ENCODE measurements around the gene DOCK8.

Gene DOCK8

DNA sequence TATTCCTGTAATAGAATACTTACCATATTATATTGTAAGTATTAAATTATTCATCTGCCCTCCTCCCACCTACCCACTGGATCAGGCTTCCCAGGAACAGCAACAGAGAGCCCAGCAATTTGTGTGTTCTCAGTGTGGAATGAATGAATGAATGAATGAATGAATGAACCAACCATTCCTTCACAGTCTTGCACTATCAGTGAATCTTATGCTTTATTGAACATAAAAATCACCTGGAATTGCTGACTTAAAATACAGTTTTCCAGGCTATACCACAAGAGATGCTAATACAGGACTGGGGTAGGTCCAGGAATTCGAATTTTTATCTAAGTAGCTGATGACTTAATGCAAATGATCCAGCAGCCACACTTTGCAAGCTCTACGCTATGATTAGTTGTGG, 51.6 kb downstream of the DOCK8 start:
- no peak for DNase-seq (ENCODE audit: low read depth in 2 of 2)

DNA sequence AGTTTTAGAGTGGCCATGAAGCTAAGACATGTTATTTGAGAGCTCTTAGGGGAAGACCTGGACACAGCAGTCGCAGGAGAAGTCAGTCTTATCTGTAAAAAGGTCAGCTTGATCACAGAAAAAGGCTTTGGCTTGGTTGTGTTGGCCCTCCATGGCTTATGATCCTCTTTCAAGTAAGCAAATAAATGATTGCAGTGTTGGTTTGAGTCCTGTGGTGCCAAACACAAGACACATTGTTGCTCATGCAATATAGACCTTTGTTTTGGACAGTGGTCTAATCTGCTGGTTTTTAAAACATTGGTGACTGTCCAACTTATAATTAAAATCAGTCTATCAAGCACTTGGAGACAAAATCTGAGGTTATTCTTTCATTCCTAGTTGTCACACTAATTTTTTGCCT, 54.0 kb downstream of the DOCK8 start:
- no peak for DNase-seq (ENCODE audit: low read depth in 2 of 2)

DNA sequence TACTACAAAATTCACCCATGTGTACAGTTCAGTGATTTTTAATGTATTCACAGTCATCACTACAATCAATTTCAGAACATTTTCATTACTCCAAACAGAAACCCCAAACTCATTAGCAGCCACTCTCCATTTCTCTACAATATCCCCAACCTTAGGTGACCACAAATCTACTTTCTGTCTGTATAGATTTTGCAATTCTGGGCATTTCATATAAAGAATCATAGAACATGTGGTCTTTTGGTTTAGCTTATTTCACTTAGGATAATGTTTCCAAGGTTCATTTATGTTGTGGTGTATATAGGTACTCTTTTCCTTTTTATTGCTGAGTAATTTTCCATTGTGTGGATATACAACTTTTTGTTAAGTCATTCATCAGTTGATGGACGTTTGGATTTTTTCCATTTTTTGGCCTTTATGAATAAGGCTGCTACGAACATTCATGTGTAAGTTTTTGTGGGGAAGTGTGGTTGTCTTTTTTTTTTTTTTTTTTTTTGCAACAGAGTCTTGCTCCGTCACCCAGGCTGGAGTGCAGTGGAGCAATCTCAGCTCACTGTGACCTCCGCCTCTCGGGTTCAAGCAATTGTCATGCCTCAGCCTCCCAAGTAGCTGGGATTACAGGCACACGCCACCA, 54.5 kb downstream of the DOCK8 start:
- DNase-seq (ENCODE audit: low read depth in 2 of 2), result no peak

DNA sequence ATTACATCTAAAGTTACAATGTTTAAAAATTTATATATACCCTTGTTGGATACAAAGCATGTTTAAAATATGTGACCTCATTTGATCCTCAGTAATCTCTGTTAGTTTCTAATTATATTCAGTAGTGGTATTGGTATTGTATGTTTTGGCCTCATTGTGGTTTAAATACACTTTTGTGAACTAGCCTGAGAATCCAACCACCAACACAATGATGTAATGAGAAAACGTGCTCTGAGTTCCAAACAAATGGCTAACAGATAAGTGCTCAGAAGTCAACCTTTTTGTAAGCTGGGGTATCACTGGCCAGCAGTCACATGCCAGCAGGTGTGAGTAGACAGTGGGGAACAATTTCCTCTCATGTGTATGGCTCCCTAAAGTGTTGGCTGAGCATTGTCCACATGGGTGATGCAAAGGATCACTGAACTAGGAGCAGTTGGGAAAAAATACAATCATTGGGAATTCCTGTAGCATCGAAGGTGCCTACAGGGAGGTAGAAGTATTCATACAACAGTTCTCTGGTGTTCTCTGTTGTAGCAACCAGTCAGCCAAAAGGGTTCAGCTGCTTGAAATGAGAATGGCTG, 56.1 kb downstream of the DOCK8 start:
- no peak for DNase-seq (ENCODE audit: low read depth in 2 of 2)

DNA sequence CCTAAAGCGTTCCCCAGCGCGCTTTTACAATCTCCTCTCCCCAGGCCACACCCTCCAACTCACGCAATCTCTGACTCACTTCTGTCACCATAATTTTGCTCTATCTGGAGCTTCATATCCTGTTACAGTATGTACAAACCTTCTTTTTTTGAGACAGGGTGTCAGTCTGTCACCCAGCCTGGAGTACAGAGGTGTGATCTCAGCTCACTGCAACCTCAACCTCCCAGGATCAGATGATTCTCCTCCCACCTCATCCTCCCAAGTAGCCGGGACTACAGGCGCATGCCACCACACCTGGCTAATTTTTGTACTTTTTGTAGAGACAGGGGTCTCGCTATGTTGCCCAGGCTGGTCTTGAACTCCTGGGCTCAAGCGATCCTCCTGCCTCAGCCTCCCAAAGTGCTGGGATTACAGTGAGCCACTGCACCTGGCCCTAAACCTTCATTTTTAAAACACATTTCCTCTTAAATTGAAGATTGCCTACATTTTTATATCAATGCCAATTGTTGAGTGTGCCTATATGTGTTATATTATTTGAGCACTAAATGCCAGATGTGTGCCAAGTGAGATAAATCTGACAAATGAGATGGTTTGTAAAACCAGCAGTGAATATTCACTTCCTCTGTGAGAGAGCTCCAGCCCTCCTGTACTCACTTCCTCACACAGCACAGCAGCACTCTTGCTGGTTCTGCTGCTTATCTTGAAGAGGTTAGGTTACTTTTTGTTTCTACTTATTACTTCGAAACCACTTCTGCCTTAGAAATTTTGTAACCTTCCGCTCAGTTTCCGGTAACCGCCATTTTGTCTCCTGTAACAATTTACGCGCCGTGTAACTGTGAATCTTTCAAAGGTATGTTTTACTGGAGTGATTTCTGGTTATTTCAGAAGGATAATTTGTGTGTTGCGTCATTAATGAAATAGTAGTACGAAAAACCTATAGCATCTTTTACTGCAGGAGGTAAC, 57.9 kb downstream of the DOCK8 start:
- peak; percentile 43 to 63 for DNase-seq (ENCODE audit: low read depth in 2 of 2)

DNA sequence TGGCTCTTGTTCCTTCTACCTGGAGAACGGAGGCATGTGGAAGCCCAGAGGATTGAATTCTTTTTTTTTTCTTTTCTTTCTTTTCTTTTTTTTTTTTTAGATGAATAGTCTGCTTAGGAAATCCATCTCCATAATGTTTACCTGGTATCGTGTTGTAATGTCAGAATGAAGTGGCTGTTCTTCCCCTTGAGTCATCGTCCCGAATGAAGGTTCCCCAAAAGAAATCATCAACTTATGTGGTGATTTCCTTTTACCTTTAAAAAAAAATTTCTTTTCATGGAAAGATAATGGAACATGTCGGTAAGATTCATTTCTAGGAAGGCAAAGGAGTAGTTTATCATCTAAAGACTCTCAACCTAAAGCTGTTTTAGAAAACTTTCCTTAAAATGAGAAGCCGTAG, 59.7 kb downstream of the DOCK8 start:
- DNase-seq (ENCODE audit: low read depth in 2 of 2), result no peak

DNA sequence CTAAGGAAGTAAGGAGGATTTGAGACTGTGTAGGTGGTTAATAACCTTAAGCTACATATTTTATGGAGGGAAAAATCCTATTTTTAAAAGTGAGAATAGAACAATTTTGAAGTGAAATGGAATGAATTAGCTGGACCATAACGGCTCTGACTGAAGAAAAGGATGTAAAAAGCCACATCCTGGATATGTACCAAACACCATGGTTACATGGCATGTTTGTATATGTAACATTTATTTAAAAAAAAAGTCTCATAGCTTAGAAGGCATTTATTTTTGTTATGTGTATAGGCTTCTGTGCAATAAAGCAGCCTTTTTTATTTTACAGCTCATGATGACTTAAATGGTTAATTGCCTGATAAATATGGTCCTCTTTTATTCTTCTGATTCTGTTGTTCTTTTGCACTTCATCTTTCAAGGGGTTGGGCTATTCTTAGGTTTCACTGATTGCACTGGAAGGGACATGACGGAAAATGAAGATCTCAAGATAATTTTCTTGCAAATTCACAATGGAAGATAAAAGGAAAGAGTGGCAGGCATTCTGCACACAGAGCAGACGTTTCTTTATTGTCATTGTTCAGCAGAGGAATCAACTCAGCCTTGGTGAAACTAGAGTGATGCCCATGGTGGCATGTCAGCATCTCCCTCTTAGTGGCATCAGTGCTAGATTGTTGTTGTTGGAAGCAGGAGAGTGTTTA, 63.1 kb downstream of the DOCK8 start:
- DNase-seq (ENCODE audit: low read depth in 2 of 2), result no peak

DNA sequence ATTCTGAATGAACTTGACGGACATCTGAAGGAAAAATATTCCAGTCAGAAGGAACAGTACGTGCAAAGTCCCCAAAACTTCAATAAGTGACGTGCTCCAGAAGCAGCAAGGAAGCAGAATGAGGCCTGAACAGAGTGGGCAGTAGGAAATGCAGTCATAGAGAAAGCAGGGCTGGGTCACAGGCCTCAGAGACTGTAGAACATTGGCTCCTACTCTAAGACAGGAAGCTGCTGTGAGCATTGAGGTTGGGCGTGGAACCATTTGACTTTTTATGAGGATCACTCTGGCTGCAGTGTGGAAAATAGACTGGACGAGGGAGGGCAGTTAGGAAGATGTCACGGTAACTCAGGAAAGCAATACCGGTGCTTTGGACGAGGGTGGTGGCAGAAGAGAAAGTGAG, 64.0 kb downstream of the DOCK8 start:
- peak in 1 of 2 donors; percentile 42 for DNase-seq (ENCODE audit: low read depth in 2 of 2)

DNA sequence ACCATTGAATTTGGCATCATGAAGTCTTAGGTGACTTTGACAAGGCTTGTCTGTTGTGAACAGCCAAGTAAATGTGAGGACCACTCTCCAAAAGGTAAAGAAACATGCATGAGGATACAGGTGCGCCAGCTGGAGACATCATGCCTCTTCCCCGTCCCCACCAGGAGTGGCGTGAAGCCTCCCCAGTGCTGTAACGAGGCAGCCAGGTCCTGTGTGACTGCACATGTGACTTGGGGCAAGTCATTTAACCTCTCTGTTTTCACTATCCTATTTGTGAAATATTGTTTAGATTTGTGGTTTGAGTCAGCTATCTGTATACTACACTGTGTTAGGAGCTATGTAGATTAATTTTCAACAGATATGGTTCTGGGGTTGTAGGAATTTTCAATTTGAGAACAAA, 65.0 kb downstream of the DOCK8 start:
- no peak for DNase-seq (ENCODE audit: low read depth in 2 of 2)

DNA sequence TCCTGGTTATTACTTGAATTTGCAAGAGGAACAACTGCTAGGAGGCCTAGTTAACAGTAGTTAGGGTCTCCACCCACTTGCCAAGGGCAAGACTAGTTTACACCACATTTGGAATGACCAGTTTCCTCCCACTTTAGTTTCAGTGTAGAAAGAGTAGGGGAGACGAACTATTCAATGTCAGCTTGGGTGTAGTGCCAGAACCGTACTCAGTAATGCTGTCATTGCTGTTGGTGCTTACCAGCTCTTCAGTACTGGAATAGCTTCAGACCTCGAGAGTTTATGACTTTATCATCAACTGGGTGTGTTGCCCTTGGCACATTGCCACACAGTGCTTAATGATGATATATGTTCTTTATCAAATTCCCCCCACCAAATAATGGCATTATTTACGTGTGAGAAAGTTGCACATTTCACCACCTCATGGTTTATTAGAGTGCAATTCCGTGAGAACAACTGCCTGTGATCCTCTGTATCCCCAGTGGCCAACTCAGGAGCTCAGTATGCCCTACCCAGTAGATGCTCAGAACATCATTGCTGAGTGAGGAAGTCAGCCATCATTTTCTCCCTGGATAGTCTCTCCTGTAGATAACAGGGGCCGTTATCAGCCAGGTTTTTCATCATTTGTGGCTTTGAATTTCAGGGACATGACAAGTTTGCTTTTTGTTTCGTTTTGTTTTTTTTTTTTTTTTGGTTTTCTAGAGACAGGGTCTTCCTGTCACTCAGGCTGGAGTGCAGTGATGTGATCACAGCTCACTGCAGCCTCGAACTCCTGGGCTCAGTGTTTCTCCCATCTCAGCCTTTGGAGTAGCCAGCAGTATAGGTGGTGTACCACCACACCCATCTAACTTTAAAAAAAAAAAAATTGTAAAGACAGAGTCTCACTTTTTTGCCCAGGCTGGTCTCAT, 67.3 kb downstream of the DOCK8 start:
- no peak for DNase-seq (ENCODE audit: low read depth in 2 of 2)

DNA sequence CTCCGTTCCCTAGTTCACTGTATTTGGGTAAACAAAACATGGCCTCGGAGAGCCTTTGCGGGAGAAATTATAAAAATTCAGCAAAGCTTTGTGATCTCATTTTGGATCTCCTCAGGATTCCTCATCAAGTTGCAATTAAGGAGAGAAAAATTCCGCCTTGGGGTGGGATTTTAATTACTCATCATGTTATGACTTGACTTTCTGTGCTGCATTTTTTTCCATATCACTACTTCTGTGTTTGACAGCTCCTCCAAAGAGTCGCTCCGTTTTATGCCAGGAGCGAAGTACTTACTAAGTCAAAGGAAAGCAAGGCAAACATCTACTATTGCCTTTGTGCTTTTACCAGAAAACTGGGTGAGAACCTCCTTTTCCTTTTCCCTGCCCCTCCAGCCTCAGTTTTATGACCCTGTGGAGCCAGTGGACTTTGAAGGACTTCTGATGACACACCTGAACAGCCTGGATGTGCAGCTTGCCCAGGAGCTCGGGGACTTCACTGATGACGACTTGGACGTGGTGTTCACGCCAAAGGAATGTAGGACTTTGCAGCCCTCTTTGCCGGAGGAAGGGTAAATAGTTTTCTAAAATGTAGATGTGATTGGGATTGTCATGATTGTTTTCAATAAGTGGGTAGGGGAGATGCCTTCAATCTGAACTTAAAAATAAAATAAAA, 71.5 kb downstream of the DOCK8 start:
- DNase-seq (ENCODE audit: low read depth in 2 of 2), result no peak

DNA sequence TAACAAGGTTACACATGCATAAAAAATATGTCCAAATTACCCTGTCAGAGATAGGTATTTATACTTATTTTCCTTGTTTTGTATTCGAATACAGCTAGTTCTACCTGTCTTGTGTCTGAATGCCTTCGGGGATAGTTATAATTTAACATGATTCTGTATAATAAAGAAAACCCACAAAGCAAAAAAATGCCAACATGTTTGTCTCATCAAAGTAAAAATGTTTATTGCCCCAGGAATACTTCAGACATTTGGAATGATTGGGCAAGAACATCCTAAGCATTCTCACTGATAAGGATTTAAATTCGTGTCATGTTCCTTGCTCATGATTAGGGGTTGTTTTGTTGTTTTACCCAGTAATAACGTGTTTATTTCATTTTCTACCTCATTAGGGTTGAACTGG, 74.5 kb downstream of the DOCK8 start:
- DNase-seq (ENCODE audit: low read depth in 2 of 2), result no peak

DNA sequence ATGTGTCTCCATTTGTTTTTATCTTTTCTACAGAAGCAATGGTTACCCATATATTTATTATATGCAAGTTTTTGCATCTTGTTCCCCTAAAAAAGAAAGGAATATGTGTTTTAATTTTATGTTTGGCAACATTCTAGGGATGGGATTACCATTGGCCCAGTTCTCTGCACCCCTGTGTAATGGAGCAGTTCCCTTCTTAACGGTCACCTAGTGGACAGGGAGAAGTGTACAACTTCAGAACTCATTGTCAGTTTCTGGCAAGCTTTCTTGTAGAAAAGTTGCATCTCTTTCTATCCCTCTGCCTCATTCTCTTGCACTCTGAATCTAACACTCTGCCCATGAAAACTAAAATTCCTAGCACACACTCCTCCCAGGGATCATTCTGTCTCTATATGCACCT, 78.2 kb downstream of the DOCK8 start:
- no peak for DNase-seq (ENCODE audit: low read depth in 2 of 2)

DNA sequence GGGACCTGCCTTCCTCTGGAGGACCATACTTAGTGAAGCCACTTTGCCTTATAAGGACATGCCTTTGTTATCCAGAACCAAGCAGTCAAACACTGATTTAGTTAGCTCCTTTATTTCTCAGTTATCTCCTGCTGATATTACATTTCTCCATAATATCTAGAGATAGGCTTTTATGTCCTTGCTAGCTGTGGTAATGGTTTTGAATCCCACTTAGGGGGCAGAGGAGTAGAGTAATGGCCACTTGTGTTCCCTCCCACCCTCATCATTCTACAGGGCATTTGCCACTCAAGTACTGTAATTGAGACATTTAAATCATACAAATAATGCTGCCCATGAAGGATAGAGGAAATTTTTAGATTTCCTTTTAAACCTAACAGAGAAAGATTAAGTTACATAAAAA, 80.9 kb downstream of the DOCK8 start:
- DNase-seq (ENCODE audit: low read depth in 2 of 2), result no peak

DNA sequence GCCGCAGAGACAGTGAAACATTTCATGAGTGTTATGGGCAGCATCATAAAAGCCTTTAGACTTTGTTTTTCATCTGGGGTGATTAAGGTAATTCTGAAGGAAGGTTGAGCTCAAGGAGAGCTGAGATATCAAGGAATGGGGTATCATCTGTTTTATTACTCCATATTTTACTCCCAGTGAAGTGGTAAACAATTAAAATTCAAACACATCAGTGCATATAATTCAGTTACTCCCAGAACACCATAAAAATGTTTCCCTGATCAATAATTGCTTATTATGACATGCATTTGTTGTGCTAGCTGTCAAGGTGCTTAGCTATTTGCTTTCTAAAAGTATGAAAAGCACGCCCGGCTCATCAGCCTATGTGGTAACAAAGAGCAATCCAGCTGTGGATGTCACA, 81.7 kb downstream of the DOCK8 start:
- DNase-seq (ENCODE audit: low read depth in 2 of 2), result no peak

DNA sequence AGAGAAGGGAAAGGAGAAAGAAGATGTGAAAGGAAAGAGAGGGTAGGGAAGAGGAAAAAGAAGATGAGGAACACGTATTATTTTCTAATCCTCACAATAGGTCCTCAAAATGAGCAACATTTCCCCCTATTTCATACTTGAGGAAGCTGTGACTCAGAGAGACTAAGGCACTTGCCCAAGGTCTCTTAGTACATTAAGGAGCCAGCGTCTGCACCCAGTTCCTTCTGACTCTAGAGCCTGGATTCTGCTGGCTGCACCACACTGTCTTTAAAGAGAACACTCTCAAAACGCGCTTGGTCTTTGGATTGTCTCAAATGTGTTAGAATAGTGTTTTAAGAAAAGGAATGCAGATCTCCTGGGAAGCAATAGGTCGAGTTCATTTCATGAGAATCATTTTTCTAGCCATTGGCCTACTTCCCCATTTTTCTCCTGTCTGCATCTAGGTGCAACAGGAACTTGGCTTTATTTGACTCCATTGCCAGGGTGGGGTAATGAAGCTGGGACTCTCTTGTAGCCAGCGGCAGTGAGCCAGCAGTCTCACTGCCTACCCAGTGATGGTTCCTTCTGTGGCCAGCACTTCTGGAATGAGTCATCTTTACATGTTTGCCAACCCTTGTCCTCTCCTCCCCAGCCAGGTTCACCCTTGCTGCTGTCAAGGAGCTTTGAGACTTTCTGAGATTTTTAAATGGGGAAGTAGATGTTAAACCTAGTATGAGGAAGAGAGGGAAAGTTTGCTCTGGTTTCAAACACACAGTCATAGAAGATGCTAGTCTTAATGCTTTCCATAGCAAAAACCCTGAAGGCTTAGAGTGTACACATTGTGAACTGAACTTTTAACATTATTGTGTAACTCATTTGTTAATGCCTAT, 82.7 kb downstream of the DOCK8 start:
- no peak for DNase-seq (ENCODE audit: low read depth in 2 of 2)

DNA sequence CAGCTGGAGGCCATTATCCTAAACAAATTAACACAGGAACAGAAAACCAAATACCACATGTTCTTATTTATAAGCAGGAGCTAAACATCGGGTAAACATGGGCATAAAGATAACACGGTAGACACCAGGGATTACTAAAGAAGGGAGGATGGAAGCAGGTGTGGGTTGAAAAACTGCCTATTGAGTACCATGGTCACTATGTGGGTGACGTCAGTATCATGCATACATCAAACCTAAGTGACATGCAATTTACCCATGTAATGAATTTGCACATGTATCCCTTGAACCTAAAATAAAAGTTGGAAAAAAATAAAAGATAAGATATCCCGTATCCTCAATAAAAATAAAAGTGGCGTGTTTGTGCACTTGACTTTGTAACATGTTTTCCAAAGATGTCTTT, 88.8 kb downstream of the DOCK8 start:
- DNase-seq (ENCODE audit: low read depth in 2 of 2), result no peak

DNA sequence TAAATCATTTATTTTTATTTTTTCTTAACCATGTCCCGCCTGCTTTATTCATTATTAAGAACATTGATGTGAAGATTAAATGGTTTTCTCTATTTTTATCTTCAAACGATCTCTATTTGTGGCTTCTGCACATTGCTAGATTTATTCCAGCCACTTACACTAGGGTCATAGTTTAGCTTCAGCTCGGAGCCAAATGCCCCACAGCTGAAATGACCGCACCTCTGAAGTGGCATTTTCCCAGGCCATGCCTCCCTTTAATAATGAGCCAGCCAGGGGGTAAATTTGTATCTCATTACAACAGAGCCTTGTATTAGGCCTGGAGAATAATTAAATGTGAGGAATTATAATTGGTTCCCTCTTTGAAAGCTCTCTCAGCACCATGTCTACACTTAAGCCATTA, 89.4 kb downstream of the DOCK8 start:
- no peak for DNase-seq (ENCODE audit: low read depth in 2 of 2)

DNA sequence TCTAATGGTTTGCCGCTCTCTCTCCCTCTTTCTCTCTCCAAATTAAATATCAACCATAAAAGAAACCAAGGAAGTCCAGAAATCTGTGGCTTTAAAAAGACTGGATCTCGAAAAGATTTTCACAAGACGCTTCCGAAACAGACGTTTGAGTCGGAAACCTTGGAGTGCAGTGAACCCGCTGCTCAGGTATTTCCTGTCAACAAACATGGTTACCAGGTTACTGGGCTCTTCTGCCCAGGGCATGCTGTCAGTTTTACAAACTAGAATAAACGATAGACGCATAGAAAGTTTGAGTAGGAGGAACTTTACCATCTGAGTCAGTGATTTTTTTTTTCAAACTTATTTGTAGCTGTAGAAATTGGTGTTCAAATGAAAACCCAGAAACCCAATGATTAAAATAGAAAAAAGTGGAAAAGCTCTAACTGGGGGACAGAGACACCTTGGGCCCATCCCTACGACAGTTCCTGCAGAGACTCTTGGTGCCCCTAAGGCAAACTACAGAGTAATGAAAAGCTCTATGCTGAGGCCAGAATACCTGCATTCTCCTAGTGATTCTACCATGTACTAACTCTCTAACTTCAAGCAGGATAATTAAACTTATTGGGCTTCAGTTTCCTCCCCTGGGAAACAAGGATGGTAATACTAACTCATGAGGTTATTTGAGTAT, 90.0 kb downstream of the DOCK8 start:
- DNase-seq (ENCODE audit: low read depth in 2 of 2), result no peak

Data from stimulated activated CD4-positive, alpha-beta T cell treated with anti-CD3 and anti-CD28 coated beads, Interleukin-4, amount 100 ng/mL, for 48 hours (primary cell).